Pancreas (tissue), 10 donors: ENCODE data around the gene SHC4. TPM values are rescaled to one million over a fixed set of nuclear protein-coding genes. Genes with fewer than 3 reads are reported as not detected.

Experiments
- ATAC-seq, 4 donors: fragments of 200-7000 bp; cut with Tn5 transposase; one replicate each; pipeline versions ENCODE4 v1.8.0 to v1.9.1; 2020; ENCODE audit warnings: mild to moderate bottlenecking in 4 of 4, moderate library complexity in 4 of 4
- DNase-seq, 6 donors: peaks; one replicate each; pipeline ENCODE4 v3.0.0-alpha.2; 2020
- FAIRE-seq: peaks from 2 replicates; lab custom pipeline; 2012; peaks lifted over from hg19 to GRCh38; lab: Jason Lieb, UNC
- H3K27ac ChIP-seq, 4 donors: fragments of 200-600 bp; sonication (generic); 1 replicate in 3 of 4; 2 replicates in 1 of 4; pipeline versions ENCODE4 v1.5.0 to v1.8.0; 2020
- H3K27me3 ChIP-seq, 4 donors: fragments of 200-600 bp; one replicate each; pipeline ENCODE4 v1.8.0; 2021
- H3K36me3 ChIP-seq, 3 donors: fragments of 200-600 bp; sonication (generic) in 1 of 3; one replicate each; pipeline versions ENCODE4 v1.5.0 to v1.8.0; 2020 to 2021
- H3K4me1 ChIP-seq, 3 donors: fragments of 200-600 bp; one replicate each; pipeline ENCODE4 v1.8.0; 2021
- H3K4me3 ChIP-seq, 4 donors: fragments of 200-600 bp; sonication (generic) in 2 of 4; one replicate each; pipeline versions ENCODE4 v1.5.0 to v1.8.0; 2020 to 2021
- H3K9me3 ChIP-seq, 4 donors: fragments of 200-600 bp; one replicate each; pipeline ENCODE4 v1.8.0; 2021
- CTCF ChIP-seq, 4 donors: fragments of 200-600 bp; sonication (generic) in 3 of 4; IDR thresholded peaks; one replicate each; pipeline versions ENCODE4 v1.5.0 to v1.8.0; 2021; ENCODE audit warnings: antibody characterized with exemption in 4 of 4
- WGBS, 2 donors: extraction: QIAGEN DNeasy Blood & Tissue Kit; methylation state at CpG; one replicate each; pipeline ENCODE4 v1.1.7; 2013; 5-methylcytosine and 5-hydroxymethylcytosine counted together
- intact Hi-C, 3 donors: fragments of 100-400 bp; cut with DNase I; formaldehyde crosslinking; loops; one replicate each; pipeline versions ENCODE4 v1.11.1 to v1.14.2; 2022
- polyA plus RNA-seq, 2 donors: library from polyadenylated mRNA; stranded (reverse); fragments of 200-250 nt; gene quantifications; one replicate each; pipeline ENCODE4 v1.2.3, GENCODE V29; 2013
- total RNA-seq, 6 donors: library from RNA; stranded (reverse); fragmentation: NEBNext Ultra II Directional in 4 of 6; extraction: Animal tissue kit (Norgen Biotek cat#: 25700) in 4 of 6; gene quantifications; one replicate each; pipeline versions ENCODE4 v1.2.1 to v1.2.4, GENCODE V29; 2021 to 2023
- donor health status: healthy with polysubstance abuse.
- donor health status: DM: no; HTN: no; CAD: no; lungs with moderate emphysema.
- donor health status: DM: no; HTN: no; CAD: no.
- donor health status: control.
- donor health status: control.
- donor health status: Bipolar disorder and iron deficiency.
- donor health status: DM: yes; HTN: yes; CAD: no.
- donor health status: DM: no; HTN: no; CAD: no.
- donor health status: DM: no; HTN: no; CAD: no.
- donor health status: DM: yes; HTN: yes; CAD: no.

Gene SHC4
- total and polyA plus RNA-seq, 8 donors: 0.03 to 0.24 (median 0.17) TPM; not detected in 1

GRCh38 chr15:48845123-48845522 lies 118.6 kb downstream of the SHC4 start:
- Histone ChIP-seq H3K36me3 (no peaks in the 10 kb centered on the region), H3K9me3 (no peaks in the 10 kb centered on the region), H3K4me1 (peaks cover 0 to 5% (median 0%) of the 10 kb centered on the region in 3 donors), H3K27me3 (no peaks in the 10 kb centered on the region), H3K27ac (no peak overlapping the region), H3K4me3 (no peak overlapping the region)
- FAIRE-seq (no peak), ATAC-seq (no peak), DNase-seq (no peak)
- no peak for TF ChIP-seq CTCF (IDR thresholded peaks at IDR 0.05)
- intact Hi-C loops: no loop called here
- WGBS, 2 donors: 48 to 76% methylated on average over 1 of the region's 1 CpG

DNA sequence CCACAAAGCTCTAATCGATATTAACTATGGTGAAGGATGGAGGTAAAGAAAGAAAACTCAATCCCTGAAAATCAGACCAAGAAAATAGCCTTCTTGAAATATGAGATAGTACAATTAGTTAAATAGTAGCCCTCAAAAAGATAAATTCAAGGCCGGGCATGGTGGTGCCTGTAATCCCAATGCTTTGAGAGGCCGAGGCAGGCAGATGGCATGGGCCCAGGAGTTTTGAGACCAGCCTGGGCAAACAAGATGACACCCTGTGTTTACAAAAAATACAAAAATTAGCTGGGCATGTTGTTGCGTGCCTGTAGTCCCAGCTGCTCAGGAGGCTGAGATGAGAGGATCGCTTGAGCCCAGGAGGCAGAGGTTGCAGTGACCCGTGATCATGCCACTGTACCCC lies 121.2 kb downstream of the SHC4 start:
- peaks cover 0 to 5% (median 0%) of the 10 kb centered on the region in 3 donors for H3K4me1 ChIP-seq
- intact Hi-C loops: no loop called here
- no peak overlapping the region for H3K27ac ChIP-seq
- no peaks in the 10 kb centered on the region for H3K36me3 ChIP-seq
- H3K4me3 ChIP-seq: no peak overlapping the region
- DNase-seq (no peak), ATAC-seq (no peak), FAIRE-seq (no peak)
- H3K9me3 ChIP-seq: no peaks in the 10 kb centered on the region
- no peak for TF ChIP-seq CTCF (IDR thresholded peaks at IDR 0.05)
- 51 to 65% methylated on average over 6 of the region's 6 CpGs for WGBS, 2 donors
- H3K27me3 ChIP-seq: no peaks in the 10 kb centered on the region

DNA sequence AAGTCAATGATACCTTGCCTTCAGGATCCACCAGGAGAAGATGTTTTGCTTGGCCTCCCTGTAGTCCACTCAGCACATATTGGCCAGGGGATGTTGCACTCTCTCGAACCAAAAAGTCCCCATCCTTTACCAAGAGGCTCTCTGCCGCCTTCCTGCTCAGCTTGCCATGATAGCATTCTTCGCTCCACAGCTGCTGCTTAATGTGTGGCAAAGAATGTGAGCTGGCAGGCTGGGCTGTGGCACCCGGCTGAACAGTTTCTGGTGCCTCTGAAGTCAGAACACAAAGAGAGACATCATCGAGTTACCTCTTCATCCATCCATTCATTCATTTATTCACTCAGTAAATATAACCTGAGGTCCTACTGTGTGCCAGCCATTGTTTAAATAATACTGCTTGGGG lies 129.0 kb downstream of the SHC4 start:
- Histone ChIP-seq H3K9me3 (no peaks in the 10 kb centered on the region), H3K27me3 (no peaks in the 10 kb centered on the region), H3K4me3 (no peak overlapping the region), H3K36me3 (no peaks in the 10 kb centered on the region), H3K4me1 (no peaks in the 10 kb centered on the region), H3K27ac (no peak overlapping the region)
- WGBS, 2 donors: 69 to 74% methylated on average over 5 of the region's 5 CpGs
- no peak for FAIRE-seq
- no peak for TF ChIP-seq CTCF (IDR thresholded peaks at IDR 0.05)
- ATAC-seq: no peak
- intact Hi-C loops: no loop called here
- DNase-seq: no peak

- no peak overlapping the region for H3K27ac ChIP-seq
- no peak overlapping the region for H3K4me3 ChIP-seq
- intact Hi-C loops: no loop called here
- FAIRE-seq: no peak
- H3K4me1 ChIP-seq: no peaks in the 10 kb centered on the region
- H3K27me3 ChIP-seq: no peaks in the 10 kb centered on the region
- TF ChIP-seq CTCF (IDR thresholded peaks at IDR 0.05): no peak
- ATAC-seq: no peak
- H3K9me3 ChIP-seq: no peaks in the 10 kb centered on the region
- no peaks in the 10 kb centered on the region for H3K36me3 ChIP-seq
- DNase-seq: no peak
These were observed 130.0 kb downstream of the SHC4 start for GRCh38 chr15:48833526-48834239.

GRCh38 chr15:48832648-48833047 lies 131.1 kb downstream of the SHC4 start:
- no peaks in the 10 kb centered on the region for H3K9me3 ChIP-seq
- no peak for DNase-seq
- intact Hi-C loops: no loop called here
- no peak overlapping the region for H3K27ac ChIP-seq
- H3K4me1 ChIP-seq: no peaks in the 10 kb centered on the region
- no peak overlapping the region for H3K4me3 ChIP-seq
- no peaks in the 10 kb centered on the region for H3K27me3 ChIP-seq
- FAIRE-seq: no peak
- H3K36me3 ChIP-seq: no peaks in the 10 kb centered on the region
- ATAC-seq: no peak
- no peak for TF ChIP-seq CTCF (IDR thresholded peaks at IDR 0.05)
